Pancreas (tissue), 10 donors: Measurements from ENCODE around the gene ALG12. TPM values are rescaled to one million over a fixed set of nuclear protein-coding genes. Genes with fewer than 3 reads are reported as not detected.

ENCODE experiments used
- ATAC-seq, 4 donors: fragments of 200-7000 bp; cut with Tn5 transposase; one replicate each; pipeline versions ENCODE4 v1.8.0 to v1.9.1; 2020; ENCODE audit warnings: mild to moderate bottlenecking in 4 of 4, moderate library complexity in 4 of 4
- DNase-seq, 6 donors: peaks; one replicate each; pipeline ENCODE4 v3.0.0-alpha.2; 2020
- FAIRE-seq: peaks from 2 replicates; lab custom pipeline; 2012; peaks lifted over from hg19 to GRCh38; lab: Jason Lieb, UNC
- H3K27ac ChIP-seq, 4 donors: fragments of 200-600 bp; sonication (generic); 1 replicate in 3 of 4; 2 replicates in 1 of 4; pipeline versions ENCODE4 v1.5.0 to v1.8.0; 2020
- H3K27me3 ChIP-seq, 4 donors: fragments of 200-600 bp; one replicate each; pipeline ENCODE4 v1.8.0; 2021
- H3K36me3 ChIP-seq, 3 donors: fragments of 200-600 bp; sonication (generic) in 1 of 3; one replicate each; pipeline versions ENCODE4 v1.5.0 to v1.8.0; 2020 to 2021
- H3K4me1 ChIP-seq, 3 donors: fragments of 200-600 bp; one replicate each; pipeline ENCODE4 v1.8.0; 2021
- H3K4me3 ChIP-seq, 4 donors: fragments of 200-600 bp; sonication (generic) in 2 of 4; one replicate each; pipeline versions ENCODE4 v1.5.0 to v1.8.0; 2020 to 2021
- H3K9me3 ChIP-seq, 4 donors: fragments of 200-600 bp; one replicate each; pipeline ENCODE4 v1.8.0; 2021
- WGBS, 2 donors: extraction: QIAGEN DNeasy Blood & Tissue Kit; methylation state at CpG; one replicate each; pipeline ENCODE4 v1.1.7; 2013; 5-methylcytosine and 5-hydroxymethylcytosine counted together
- intact Hi-C, 3 donors: fragments of 100-400 bp; cut with DNase I; formaldehyde crosslinking; loops; one replicate each; pipeline versions ENCODE4 v1.11.1 to v1.14.2; 2022
- polyA plus RNA-seq, 2 donors: library from polyadenylated mRNA; stranded (reverse); fragments of 200-250 nt; gene quantifications; one replicate each; pipeline ENCODE4 v1.2.3, GENCODE V29; 2013
- total RNA-seq, 6 donors: library from RNA; stranded (reverse); fragmentation: NEBNext Ultra II Directional in 4 of 6; extraction: Animal tissue kit (Norgen Biotek cat#: 25700) in 4 of 6; gene quantifications; one replicate each; pipeline versions ENCODE4 v1.2.1 to v1.2.4, GENCODE V29; 2021 to 2023
- TF ChIP-seq, protein P1 (sequence below), 4 donors: fragments of 200-600 bp; sonication (generic) in 3 of 4; IDR thresholded peaks; one replicate each; pipeline versions ENCODE4 v1.5.0 to v1.8.0; 2021; ENCODE audit warnings: antibody characterized with exemption in 4 of 4
- donor health status: healthy with polysubstance abuse.
- donor health status: DM: no; HTN: no; CAD: no; lungs with moderate emphysema.
- donor health status: DM: no; HTN: no; CAD: no.
- donor health status: control.
- donor health status: control.
- donor health status: Bipolar disorder and iron deficiency.
- donor health status: DM: yes; HTN: yes; CAD: no.
- donor health status: DM: no; HTN: no; CAD: no.
- donor health status: DM: no; HTN: no; CAD: no.
- donor health status: DM: yes; HTN: yes; CAD: no.

Gene ALG12
- total and polyA plus RNA-seq, 8 donors = 7.1 to 13.1 (median 10.8) TPM

DNA sequence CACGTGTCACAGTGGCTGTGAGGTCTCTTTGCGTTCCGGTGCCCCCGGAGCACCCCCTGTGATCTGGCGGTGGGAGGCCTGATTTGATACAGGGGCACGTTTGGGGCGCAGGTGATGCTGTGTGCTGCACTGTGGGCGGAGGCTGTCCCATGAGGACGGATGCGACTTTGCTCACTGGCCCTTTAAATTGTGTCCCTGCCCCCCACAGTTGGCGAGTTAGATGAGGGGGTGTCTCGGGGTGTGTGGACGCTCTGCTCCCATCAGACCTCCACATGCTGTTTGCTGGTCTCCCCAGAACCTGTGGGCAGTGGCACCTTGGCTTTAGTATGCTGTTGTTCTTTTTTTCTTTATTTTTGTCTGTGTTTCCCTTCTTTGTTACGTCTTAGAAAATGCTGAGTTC, 59.4 kb downstream of the ALG12 start:
- DNase-seq (peak in 1 of 6 donors; percentile 27), FAIRE-seq (no peak), ATAC-seq (no peak)
- intact Hi-C loops = no loop called here
- no peaks in the 10 kb centered on the region for H3K9me3 ChIP-seq
- no peaks in the 10 kb centered on the region for H3K36me3 ChIP-seq
- TF ChIP-seq, protein P1, sequence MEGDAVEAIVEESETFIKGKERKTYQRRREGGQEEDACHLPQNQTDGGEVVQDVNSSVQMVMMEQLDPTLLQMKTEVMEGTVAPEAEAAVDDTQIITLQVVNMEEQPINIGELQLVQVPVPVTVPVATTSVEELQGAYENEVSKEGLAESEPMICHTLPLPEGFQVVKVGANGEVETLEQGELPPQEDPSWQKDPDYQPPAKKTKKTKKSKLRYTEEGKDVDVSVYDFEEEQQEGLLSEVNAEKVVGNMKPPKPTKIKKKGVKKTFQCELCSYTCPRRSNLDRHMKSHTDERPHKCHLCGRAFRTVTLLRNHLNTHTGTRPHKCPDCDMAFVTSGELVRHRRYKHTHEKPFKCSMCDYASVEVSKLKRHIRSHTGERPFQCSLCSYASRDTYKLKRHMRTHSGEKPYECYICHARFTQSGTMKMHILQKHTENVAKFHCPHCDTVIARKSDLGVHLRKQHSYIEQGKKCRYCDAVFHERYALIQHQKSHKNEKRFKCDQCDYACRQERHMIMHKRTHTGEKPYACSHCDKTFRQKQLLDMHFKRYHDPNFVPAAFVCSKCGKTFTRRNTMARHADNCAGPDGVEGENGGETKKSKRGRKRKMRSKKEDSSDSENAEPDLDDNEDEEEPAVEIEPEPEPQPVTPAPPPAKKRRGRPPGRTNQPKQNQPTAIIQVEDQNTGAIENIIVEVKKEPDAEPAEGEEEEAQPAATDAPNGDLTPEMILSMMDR (IDR thresholded peaks at IDR 0.05) = no peak
- peaks cover 4 to 16% (median 11%) of the 10 kb centered on the region in 3 donors for H3K4me1 ChIP-seq
- H3K27me3 ChIP-seq = no peaks in the 10 kb centered on the region
- 85 to 92% methylated on average over 13 to 14 of the region's 14 CpGs for WGBS, 2 donors
- no peak overlapping the region for H3K4me3 ChIP-seq
- H3K27ac ChIP-seq = no peak overlapping the region

DNA sequence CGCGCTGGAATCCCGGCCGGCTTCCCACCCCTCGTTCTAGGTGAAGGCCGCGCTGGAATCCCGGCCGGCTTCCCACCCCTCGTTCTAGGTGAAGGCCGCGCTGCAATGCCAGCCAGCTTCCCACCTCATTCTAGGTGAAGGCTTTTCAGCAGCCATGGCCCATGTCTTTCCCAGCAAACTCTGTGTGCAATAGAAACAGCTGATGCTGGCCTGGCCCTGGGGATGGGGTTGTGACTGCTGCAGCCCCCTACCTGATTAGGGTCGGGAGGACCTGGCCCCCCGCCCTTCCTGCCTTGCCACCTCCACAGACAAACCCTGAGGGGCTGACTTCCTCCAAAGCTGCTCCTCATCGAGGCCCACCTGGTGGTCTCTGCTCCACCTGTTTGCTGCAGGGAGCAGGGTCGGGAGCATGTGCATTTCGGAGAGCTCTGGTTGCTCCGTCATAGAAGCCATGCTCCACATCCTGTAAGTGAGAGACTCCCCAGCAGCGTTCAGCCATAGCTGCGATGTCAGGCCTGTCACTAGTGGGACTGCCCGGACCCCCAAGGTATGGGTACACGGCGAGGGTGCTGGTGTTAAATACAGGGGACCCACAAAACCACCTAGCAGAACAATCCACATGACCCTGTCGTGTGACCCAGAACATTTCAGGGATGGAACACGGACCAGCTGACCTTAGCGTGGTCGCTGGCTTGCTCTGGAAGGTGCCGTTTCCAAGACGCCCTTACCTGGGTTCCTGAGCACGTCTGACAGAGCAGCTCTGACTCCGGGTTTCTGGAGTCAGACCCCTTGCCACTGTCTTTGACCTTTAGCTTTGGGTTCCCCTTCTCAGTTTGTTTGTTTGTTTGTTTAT, 61.2 kb downstream of the ALG12 start:
- Histone ChIP-seq H3K36me3 (no peaks in the 10 kb centered on the region), H3K27ac (no peak overlapping the region), H3K4me3 (no peak overlapping the region), H3K27me3 (no peaks in the 10 kb centered on the region), H3K4me1 (peaks cover 4 to 16% (median 11%) of the 10 kb centered on the region in 3 donors), H3K9me3 (no peaks in the 10 kb centered on the region)
- FAIRE-seq (no peak), DNase-seq (peak in 3 of 6 donors; percentile 24 to 58 (median 47)), ATAC-seq (no peak)
- WGBS, 2 donors = 71 to 84% methylated on average over 29 to 31 of the region's 31 CpGs
- intact Hi-C loops = no loop called here
- TF ChIP-seq, protein P1 (IDR thresholded peaks at IDR 0.05) = no peak

DNA sequence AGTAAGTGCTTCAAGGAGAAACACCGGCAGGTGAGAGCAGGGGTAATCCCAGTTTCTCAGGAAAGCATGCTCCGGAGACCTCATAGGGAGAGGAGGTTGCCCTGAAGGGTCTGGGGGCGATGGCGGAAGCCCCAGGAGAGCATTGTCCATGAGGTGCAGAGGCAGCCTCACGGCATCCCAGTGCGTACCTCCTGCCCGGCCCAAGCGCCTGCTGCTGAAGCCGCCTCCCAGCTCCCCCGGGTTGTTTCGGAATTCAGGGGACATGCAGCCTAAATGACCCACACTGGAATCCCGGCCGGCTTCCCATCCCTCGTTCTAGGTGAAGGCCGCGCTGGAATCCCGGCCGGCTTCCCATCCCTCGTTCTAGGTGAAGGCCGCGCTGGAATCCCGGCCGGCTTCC, 61.9 kb downstream of the ALG12 start:
- TF ChIP-seq, protein P1 (IDR thresholded peaks at IDR 0.05) = no peak
- H3K36me3 ChIP-seq = no peaks in the 10 kb centered on the region
- intact Hi-C loops = no loop called here
- H3K4me3 ChIP-seq = peak overlapping the region in 1 of 4 donors; percentile 65
- DNase-seq (peak in 4 of 6 donors; percentile 41 to 75 (median 53)), ATAC-seq (no peak), FAIRE-seq (no peak)
- H3K9me3 ChIP-seq = no peaks in the 10 kb centered on the region
- peaks cover 4 to 16% (median 11%) of the 10 kb centered on the region in 3 donors for H3K4me1 ChIP-seq
- H3K27me3 ChIP-seq = no peaks in the 10 kb centered on the region
- peak overlapping the region in 2 of 4 donors; percentile 5 to 65 for H3K27ac ChIP-seq
- 61 to 72% methylated on average over 14 to 19 of the region's 23 CpGs for WGBS, 2 donors

DNA sequence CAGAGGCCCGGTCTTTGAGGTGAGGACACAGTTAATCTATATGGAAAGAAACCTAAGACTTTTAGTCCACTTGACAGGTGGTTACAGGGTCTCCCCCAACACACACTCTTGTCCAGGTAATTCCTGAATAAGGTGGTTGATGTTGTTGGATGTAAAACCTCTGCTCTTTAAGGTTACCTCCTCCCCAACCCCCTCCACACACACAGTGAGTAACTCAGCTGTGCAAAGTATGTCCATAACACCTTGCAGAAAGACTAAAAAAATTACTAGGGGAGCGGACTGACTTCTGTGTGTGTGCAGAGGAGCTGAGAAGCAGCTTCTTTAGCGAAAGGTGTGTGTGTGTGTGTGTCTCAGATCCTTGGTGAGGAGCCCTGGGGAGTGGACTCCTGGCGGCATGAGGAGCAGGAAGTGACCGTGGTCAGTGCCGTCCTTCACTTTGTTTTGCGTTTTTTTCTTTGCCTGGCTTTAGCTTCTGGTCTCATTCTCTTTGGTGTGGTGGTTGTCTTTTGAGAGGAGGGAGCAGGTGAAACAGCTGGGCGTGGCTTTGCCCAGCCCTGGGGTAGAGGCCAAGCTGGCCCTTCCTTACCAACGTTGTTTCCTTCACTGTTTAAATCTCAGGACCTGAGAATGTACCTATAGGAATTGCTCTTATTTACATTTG, 62.9 kb downstream of the ALG12 start:
- Histone ChIP-seq H3K4me3 (peak overlapping the region in 2 of 4 donors; percentile 49 to 65), H3K27ac (peak overlapping the region in 3 of 4 donors; percentile 5 to 65 (median 57)), H3K9me3 (no peaks in the 10 kb centered on the region), H3K36me3 (no peaks in the 10 kb centered on the region), H3K27me3 (no peaks in the 10 kb centered on the region), H3K4me1 (peaks cover 4 to 16% (median 11%) of the 10 kb centered on the region in 3 donors)
- WGBS, 2 donors = 13 to 21% methylated on average over 9 of the region's 9 CpGs
- intact Hi-C loops = no loop called here
- peak in 2 of 6 donors; percentile 27 to 46 for DNase-seq
- no peak for FAIRE-seq
- peak in 1 of 4 donors; percentile 2 for ATAC-seq
- TF ChIP-seq, protein P1 (IDR thresholded peaks at IDR 0.05) = no peak
